ENCODE results near the gene TFF2. TPM values are rescaled to one million over a fixed set of nuclear protein-coding genes. Genes with fewer than 3 reads are reported as not detected.

TFF2 gene
- total and polyA plus RNA-seq, 2 experiments from 2014 or later = not detected

DNA sequence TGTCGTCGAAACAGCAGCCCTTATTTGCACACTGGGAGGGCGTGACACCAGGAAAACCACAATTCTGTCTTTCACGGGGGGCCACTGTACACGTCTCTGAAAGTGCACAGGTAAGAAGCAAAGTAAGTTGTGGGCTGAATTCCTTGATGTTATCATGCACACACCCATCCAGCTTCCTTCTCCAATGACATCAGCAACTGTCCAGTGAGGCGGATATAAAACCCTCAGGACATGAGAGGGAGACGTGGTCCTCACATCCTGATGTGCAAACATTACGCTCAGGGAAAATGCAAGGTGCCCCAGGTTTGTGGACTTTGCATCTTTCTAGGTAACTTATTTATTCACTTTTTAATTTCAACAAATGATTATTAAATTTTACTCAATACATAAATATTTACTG is 12.5 kb upstream of the TFF2 start:
- no peaks in the 10 kb centered on the region for H3K4me1 ChIP-seq (ENCODE audit: low read depth)
- H3K27me3 ChIP-seq = no peaks in the 10 kb centered on the region
- TF ChIP-seq, protein P1, sequence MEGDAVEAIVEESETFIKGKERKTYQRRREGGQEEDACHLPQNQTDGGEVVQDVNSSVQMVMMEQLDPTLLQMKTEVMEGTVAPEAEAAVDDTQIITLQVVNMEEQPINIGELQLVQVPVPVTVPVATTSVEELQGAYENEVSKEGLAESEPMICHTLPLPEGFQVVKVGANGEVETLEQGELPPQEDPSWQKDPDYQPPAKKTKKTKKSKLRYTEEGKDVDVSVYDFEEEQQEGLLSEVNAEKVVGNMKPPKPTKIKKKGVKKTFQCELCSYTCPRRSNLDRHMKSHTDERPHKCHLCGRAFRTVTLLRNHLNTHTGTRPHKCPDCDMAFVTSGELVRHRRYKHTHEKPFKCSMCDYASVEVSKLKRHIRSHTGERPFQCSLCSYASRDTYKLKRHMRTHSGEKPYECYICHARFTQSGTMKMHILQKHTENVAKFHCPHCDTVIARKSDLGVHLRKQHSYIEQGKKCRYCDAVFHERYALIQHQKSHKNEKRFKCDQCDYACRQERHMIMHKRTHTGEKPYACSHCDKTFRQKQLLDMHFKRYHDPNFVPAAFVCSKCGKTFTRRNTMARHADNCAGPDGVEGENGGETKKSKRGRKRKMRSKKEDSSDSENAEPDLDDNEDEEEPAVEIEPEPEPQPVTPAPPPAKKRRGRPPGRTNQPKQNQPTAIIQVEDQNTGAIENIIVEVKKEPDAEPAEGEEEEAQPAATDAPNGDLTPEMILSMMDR (IDR thresholded peaks at IDR 0.05; ENCODE audit: low read depth, low read length) = no peak
- no peaks in the 10 kb centered on the region for H3K36me3 ChIP-seq
- DNase-seq (ENCODE audit: low read depth in 1 of 2, low spot score in 1 of 2) = no peak
- H3K27ac ChIP-seq = no peak overlapping the region
- no peaks in the 10 kb centered on the region for H3K9me3 ChIP-seq (ENCODE audit: low read depth)
- H3K4me3 ChIP-seq = no peak overlapping the region

DNA sequence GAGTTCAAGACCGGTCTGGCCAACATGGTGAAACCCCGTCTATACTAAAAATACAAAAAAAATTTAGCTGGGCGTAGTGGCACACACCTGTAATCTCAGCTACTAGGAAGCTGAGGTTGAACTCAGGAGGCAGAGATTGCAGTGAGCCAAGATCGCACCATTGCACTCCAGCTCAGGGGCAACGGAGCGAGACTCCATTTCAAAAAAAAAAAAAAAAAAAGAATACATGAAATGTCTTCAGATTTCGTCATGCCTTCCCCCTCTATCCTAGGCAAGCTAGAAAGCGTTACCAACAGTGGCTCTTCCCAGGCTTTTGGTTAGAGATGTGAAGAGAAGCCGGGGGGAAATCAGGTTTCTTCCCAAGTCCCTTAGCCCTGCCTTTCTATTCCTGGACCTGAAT is 11.9 kb upstream of the TFF2 start:
- no peaks in the 10 kb centered on the region for H3K9me3 ChIP-seq (ENCODE audit: low read depth)
- TF ChIP-seq, protein P1 (IDR thresholded peaks at IDR 0.05; ENCODE audit: low read depth, low read length) = no peak
- H3K27me3 ChIP-seq = no peaks in the 10 kb centered on the region

DNA sequence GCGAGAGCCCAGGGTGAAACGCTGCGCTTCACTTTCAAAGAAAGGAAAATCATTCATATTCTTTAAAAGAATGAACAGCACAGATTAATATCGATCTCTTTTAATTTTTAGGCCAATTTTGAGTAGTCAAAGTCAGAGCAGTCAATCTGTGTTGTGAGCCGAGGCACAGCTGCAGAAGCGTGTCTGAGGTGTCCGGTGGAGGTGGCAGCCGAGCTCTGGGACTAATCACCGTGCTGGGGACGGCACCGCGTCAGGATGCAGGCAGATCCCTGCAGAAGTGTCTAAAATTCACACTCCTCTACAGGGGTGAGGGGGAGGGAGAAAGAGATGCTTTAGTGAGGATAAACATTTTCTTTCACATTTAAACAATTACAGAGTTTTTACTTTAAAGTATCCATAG is 11.4 kb upstream of the TFF2 start:
- DNase-seq (ENCODE audit: low read depth in 1 of 2, low spot score in 1 of 2) = no peak
- Histone ChIP-seq H3K9me3 (ENCODE audit: low read depth) (no peaks in the 10 kb centered on the region), H3K27me3 (no peaks in the 10 kb centered on the region), H3K36me3 (no peaks in the 10 kb centered on the region), H3K27ac (no peak overlapping the region), H3K4me1 (ENCODE audit: low read depth) (no peaks in the 10 kb centered on the region), H3K4me3 (no peak overlapping the region)
- TF ChIP-seq, protein P1 (IDR thresholded peaks at IDR 0.05; ENCODE audit: low read depth, low read length) = no peak

More for the DNA sequence above, 11.9 kb upstream of the TFF2 start:
- Histone ChIP-seq H3K4me1 (ENCODE audit: low read depth) (no peaks in the 10 kb centered on the region), H3K27ac (no peak overlapping the region), H3K4me3 (no peak overlapping the region), H3K36me3 (no peaks in the 10 kb centered on the region)
- no peak for DNase-seq (ENCODE audit: low read depth in 1 of 2, low spot score in 1 of 2)

DNA sequence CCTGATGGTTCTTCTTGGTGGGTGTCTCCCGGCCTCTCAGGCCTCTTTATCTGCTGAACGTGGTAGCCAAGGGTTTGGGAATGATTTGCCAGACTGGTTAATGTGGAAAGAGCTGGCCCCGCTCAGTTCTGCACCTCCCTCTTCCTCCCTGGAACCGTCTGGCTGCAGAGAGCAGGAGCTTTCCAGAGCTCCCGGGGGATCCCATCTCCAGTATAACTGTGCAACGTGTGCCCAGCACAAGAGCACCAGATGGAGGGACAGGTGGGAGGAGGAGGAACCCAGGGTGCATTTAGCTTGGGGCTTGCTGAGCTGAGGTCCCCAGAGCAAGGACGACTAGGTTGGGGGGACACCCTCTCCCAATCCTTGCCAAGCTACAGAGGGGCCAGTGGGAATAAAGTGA is 10.5 kb upstream of the TFF2 start:
- no peak for DNase-seq (ENCODE audit: low read depth in 1 of 2, low spot score in 1 of 2)
- no peaks in the 10 kb centered on the region for H3K27me3 ChIP-seq
- TF ChIP-seq, protein P1 (IDR thresholded peaks at IDR 0.05; ENCODE audit: low read depth, low read length) = no peak

DNA sequence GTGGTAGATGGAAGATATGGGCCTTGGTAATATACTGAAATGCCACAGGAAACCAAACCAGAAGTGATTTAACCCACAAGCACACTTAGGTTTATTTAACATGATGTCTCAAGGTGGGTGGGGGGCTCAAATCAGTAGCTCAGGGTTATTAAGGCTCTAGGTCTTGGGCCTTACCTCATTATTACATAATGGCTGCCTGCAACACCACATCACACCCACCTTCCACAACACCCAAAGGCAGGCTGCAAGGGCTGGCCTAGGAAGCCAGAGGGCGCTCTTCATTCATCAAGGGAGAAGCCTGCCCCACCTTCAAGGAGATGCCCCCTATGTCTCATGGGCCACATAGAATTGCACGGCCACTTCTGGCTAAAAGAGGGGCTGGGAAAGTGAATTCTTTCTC is 9.5 kb upstream of the TFF2 start:
- H3K4me3 ChIP-seq = no peak overlapping the region
- DNase-seq (ENCODE audit: low read depth in 1 of 2, low spot score in 1 of 2) = no peak
- H3K9me3 ChIP-seq (ENCODE audit: low read depth) = no peaks in the 10 kb centered on the region
- H3K36me3 ChIP-seq = no peaks in the 10 kb centered on the region
- H3K27me3 ChIP-seq = no peaks in the 10 kb centered on the region
- no peaks in the 10 kb centered on the region for H3K4me1 ChIP-seq (ENCODE audit: low read depth)
- TF ChIP-seq, protein P1 (IDR thresholded peaks at IDR 0.05; ENCODE audit: low read depth, low read length) = no peak
- no peak overlapping the region for H3K27ac ChIP-seq

More for the DNA sequence above, 10.5 kb upstream of the TFF2 start:
- no peaks in the 10 kb centered on the region for H3K9me3 ChIP-seq (ENCODE audit: low read depth)
- no peaks in the 10 kb centered on the region for H3K4me1 ChIP-seq (ENCODE audit: low read depth)
- H3K4me3 ChIP-seq = no peak overlapping the region
- no peak overlapping the region for H3K27ac ChIP-seq
- H3K36me3 ChIP-seq = no peaks in the 10 kb centered on the region

DNA sequence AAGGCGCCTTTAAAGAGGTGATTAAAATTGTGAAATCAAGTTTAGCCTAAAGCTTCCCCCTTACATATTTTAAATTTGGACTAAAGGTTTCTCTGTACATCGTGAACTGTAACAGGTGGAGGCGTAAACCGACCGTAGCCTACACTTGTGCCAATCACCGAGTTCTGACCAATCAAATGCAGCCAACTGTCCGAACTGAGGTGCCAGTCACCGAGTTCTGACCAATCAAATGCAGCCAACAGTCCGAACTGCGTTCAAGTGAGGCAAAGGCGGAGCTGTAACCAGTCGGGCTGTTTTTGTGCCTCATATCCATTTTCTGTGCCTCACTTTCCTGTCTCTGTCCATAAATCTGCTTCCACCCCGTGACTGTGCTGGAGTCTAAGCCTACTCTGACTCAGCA is 8.1 kb upstream of the TFF2 start:
- Histone ChIP-seq H3K27ac (no peak overlapping the region), H3K27me3 (no peaks in the 10 kb centered on the region), H3K9me3 (ENCODE audit: low read depth) (no peaks in the 10 kb centered on the region), H3K4me1 (ENCODE audit: low read depth) (no peaks in the 10 kb centered on the region), H3K36me3 (no peaks in the 10 kb centered on the region), H3K4me3 (no peak overlapping the region)
- TF ChIP-seq, protein P1 (IDR thresholded peaks at IDR 0.05; ENCODE audit: low read depth, low read length) = no peak
- DNase-seq (ENCODE audit: low read depth in 1 of 2, low spot score in 1 of 2) = no peak
